Hematopoietic multipotent progenitor cell treated with erythropoietin and hydrocortisone succinate and interleukin-3 and kit ligand, for 6 days (in vitro differentiated cells): ENCODE results near the gene MALT1.

ENCODE experiments used
- DNase-seq: peaks from one replicate; pipeline ENCODE4 v3.0.0-alpha.2; 2015

The MALT1 gene

DNA sequence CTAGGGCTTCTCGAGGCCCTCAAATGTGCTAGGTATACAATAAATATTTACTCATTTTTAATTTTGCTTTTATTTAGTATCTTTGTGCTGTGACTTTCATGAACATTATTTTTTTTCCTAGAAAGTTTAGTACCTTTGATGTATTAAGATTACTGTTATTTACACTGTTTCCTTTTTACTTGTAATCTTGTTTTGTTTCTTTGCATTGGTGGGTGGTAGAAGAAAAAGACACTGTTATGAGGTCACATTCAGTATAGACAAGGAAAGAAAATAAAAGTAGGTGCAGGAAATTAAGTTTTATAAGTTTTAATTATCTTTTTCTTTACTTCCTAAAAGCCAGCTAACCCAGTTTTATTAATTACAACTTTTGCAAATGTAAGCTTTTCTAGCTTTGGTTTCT, 23.0 kb downstream of the MALT1 start:
- DNase-seq, result no peak

DNA sequence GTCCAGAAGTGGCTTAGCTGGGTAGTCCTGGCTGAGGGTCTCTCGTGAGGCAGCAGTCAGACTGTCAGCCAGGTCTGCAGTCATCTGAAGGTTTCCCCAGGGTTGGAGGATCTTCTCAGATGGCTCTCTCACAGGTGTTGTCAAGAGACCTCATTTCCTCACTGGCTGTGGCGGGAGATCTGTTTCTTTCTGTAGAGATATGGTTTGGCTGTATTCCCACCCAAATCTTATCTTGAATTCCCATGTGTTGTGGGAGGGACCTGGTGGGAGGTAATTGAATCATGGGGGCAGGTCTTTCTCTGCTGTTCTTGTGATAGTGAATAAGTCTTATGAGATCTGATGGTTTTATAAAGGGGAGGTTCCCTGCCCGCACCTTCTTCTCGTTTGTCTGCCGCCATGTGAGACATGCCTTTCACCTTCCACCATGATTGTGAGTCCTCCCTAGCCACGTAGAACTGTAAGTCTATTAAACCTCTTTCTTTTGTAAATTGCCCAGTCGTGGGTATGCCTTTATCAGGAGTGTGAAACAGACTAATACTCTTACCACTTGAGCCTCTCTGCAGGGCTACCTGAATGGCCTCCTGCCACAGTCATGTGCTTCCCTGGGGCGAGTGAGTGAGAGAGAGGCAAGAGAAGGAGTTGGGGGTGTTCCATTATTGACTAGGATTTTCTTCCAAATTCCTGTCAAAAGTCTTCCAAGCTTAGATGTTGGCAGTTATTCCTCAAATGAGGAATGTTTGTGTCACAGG, 23.6 kb downstream of the MALT1 start:
- DNase-seq, result peak; percentile 85

DNA sequence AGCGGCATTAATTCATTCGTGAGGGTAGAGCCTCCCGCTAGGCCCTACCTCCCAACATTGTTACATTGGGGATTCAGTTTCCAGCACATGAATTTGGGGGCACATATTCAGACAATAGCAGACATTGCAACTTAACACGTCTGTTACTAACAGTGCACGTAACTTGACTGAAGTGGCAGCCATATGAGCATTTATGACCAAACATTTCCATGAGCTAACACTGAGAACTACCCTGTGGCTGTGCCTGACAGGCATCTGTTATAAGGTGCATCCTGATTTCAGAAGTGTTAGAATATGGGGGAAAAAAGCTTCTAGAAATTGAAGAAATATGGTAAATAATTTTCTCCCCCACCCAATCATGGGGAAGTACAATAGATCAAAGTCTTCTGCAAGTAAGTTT, 24.5 kb downstream of the MALT1 start:
- no peak for DNase-seq

DNA sequence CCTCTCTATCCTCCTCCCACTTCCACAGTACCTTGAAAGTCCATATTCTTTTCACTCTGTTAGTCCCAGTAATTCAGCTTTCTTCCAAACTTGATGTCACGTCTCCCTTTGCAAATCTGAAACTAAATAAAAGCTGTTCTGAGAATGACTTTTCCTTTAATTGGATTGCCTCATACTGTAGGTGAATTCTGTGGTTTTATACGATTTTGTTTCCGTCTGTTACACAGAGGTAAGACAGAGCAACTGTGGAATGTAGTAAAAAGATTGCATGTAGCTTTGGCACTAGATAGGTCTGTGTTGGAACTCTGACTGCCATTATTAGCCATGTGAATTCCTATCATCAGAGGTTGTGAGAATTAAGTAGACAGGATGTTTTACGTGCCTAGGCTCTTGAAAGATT, 25.9 kb downstream of the MALT1 start:
- no peak for DNase-seq

DNA sequence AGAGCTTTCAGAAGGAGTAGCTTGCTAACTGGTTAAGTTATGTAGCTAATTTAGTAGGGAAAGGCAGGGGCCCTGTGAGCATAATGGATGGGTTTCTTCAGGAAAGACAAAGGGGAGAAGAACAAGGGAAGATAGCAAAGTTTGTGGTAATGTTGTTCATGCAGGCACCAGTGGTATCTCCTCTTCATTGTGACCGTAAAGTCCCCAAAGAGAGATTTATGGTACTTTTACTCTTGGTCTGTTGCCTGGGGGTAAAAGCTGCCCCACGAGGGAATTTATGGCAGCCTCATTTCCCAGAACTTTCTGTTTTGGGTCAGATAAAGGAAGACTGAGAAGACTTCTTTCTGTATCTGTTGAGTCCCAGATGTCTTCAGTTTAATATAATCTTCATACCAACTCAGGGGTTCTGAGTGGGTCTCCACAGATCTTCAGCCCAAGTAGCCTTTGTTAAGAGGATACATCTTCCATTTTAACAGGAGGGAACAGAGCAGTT, 27.5 kb downstream of the MALT1 start:
- peak; percentile 16 for DNase-seq

DNA sequence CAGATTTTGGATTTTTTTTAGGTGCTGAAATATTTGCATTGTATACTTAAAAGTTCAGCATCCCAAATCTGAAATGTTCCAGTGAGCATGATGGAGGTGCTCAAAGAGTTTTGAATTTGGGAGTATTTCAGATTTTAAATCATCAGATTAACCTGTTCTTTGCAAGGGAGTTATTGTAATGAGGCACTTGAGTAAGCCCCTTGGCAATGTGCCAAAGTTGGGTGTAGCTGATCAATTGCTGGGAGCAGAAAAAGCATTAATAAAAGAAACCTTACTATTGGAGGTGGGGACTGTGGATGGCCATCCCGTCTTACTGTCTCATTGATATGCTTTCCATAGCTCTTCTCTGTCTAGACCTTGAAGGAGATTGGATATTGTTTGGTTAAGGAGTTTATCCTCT, 28.3 kb downstream of the MALT1 start:
- peak; percentile 63 for DNase-seq

DNA sequence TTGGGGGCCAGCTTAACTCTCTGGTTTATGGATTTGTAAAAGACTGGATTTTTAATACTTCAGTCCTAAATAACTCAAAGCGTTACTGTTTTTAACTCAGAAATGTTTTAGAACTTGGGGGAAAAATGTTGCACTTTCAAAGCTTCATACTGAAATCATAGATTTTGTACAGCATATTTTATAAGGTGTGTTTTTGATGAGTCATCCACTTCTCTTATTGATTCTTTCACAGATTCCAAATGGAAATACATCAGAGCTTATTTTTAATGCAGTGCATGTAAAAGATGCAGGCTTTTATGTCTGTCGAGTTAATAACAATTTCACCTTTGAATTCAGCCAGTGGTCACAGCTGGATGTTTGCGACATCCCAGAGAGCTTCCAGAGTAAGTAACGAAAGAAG, 28.9 kb downstream of the MALT1 start:
- DNase-seq, result no peak

DNA sequence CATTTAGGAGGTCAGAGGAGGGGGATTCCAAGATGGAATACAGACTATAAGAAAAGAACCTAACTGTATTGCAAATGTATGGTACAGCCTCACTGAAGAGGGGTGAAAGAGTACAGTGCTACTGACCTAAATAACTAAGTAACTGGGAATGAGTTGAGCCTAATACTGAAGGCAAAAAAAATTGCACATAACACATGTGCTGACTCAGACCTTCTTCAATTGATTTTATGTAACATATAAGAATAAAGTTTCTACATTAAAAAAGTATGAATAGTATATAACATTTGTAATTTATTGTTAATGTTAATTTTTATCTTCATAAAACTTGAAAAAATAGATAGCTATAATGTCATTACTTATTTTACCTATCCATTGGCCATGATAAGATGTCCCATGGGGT, 41.7 kb downstream of the MALT1 start:
- no peak for DNase-seq

DNA sequence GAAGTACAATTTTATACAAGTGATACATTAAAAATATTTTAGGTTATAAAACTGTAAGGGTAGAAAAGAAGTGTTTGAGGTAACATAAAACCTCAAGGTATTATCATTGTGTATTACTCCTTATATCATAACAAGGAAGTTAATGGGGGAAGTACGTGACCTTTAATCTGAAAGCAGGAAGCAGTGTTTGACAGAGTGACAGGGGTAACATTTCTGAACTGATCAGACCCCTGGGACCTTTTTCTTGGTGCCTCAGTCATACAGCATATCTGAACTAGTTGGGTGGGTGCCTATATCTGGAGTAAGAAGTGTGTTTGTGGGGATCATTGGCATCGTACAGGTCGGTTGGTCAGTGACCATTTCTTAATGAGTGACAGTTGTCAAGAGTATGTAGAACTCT, 43.0 kb downstream of the MALT1 start:
- no peak for DNase-seq

DNA sequence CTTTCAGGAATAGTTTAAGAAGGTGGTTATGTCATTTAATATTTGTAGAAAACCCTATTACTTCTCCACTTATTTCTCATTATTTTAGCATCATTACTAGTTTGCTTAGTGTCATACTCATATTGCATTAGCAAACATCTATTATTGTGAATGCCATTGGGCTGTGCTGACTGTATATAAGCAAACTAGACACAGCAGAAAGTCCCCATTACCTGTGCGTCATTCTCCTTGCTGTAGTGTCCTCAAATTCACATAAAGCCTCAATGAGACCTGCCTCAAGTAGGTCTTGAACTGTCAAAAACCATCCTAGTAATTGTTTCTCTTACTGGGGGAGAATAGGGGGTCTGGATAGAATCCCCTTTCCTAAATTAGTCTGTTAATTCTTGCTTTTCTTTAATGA, 43.6 kb downstream of the MALT1 start:
- DNase-seq, result no peak

DNA sequence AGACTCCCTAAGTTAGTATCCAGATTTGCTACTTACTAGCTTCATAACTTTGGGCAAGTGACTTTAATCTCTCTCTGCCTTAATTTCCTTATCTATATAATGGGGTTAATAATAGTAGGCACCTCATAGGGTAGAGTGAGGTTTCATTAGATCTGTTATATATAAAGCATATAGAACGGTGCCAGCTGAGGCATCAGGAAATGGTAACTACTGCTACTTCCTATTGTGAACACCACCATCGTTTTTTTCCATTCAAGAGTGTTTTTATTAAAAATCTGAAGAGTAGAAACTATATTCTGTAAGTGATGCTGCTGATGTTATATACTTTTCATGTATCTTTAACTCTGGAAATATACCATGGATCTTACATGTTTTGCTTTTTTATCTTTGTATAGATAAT, 44.3 kb downstream of the MALT1 start:
- DNase-seq, result no peak

DNA sequence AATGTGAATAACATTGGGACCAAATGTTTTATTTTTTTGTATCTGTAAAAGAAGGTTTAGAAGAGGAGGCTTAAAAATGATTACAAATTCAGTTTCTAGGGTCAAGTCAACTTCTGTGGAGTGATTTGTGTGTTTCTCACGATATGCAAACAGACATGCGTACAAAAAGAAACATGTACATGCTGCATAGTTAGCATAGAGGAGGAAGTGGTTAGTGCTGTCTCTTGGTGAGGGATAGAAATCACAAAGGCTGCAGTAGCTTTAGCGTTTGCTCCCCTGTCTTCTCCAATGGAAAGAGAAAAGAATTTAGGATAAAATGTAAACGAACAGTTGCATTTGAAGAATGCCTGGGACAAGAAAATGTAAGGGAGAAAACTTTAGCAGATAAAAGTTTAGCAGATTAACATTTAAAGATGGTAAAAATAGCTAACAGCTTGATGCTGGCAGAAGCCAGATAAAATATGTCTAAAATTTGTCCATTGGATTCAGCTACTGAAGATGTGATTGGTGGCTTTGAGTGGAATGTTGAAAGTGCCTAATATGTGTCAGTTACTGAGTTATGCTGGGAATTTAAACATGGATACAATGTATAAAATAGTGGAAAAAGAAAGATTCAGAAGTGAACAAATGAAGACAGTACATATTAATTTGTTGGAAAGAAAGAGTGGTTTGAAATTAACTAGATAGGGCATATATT, 44.9 kb downstream of the MALT1 start:
- peak; percentile 26 for DNase-seq

DNA sequence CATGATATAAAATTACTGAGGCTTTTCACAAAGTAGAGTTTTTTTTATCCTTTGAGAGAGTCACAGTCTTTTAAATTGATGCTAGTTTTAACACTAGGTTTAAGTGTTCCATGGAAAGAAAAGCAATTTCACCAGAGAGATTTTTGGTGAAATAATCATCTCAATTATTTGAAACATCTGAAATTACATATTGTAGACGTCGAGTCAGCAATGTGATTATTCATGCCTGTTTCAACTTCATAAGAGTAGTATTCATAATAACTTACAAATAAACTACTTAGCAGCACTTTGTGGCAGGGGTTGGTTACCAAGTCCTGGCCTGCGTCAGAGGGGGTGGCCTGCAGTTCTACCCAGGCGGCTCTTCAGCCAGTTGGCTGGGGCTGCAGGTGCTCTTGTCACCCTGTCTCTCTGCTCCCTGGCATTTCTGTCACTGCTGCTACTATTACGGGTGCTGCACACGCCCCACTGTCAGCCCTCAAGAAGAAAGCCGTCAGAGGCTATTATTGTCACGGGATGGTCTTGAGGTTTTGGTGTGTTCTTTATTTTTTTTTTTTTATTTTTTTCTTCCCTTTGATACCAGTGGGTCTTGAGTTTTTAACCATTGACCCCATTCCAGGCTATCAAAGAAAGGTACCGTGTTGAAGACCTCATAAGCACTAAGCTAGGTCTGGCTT, 50.4 kb downstream of the MALT1 start:
- no peak for DNase-seq

DNA sequence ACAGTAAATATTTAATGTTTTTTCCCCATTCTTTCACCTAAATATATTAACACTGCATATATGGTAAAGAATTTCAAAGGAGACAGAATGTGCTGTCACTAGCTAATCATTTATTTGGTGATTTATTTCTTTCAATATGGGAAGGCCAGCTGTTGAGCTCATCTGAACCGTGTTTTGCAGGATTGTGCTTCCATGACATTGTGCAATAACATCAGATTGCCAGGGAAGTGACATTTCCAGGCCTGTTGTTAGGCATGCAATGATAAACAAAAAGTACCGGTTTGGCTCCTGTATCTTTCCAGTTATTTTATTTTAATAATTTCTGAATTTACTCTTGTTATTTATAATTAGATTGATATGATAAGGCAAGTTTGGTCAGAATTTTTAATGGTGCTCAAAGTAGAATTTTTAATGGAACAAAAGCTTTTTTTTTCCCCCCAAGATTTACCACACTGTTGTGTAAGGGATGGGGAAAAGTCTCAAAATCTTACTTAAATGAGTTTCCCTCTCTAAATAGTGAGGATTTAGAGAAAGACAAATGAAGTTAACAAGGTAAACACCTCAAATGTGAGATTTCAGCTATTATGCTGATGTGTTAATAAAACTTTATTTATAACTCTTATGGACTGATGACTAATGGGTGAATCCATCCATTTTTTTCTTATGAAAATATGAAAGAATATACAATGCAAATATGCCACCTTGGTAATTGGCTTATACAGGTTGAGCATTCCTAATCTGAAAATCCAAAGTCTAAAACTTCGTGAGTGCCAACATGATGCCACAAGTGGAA, 52.7 kb downstream of the MALT1 start:
- no peak for DNase-seq

DNA sequence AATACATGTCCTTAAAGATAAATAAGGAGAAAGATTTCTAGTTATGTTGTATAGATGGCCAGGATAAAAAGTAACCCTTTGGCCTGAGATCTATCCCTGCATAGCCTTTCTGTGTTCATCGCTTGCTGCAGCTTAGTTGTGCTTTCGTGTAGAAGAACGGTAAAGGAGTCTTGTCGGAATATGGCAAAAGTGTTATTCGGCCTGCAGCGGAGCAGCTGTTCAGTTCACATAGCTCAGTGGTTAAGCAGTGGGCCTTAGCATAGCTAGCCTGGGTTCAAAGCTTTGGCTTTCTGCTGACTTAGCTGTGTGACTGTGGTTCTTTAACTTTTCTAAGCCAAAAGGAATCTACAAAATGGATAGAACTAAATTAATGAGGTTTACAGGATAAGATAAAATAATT, 55.4 kb downstream of the MALT1 start:
- DNase-seq, result no peak

DNA sequence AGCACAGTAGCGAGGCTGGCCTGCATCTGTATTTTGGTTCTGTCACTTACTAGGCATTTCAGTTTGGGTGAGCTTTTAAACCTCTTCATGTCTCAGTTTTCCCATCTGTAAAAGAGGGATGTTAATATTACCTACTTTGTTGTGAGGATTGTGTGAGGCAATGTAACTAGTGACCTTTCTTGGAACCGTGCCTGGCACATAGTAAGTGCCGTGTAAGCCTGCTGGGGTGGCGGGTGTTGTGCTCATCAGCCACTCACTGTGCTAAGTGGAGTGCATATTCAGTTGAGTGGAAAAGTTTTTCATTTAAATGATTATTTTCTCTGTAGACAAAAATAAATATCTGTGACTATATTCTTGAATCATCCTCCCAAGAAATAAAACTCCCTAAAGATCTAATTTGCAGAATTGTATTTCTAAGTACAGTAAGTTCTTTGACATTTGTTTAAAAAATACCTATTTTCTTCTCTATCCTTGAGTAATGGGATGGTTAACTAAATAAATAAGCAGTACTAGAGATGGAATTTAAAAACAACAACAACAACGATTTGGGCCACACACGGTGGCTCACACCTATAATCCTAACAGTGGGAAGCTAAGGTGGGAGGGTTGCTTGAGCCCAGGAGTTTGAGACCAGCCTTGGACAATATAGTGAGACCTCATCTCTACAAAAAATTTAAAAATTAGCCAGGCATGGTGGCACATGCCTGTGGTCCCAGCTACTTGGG, 56.7 kb downstream of the MALT1 start:
- DNase-seq, result no peak

DNA sequence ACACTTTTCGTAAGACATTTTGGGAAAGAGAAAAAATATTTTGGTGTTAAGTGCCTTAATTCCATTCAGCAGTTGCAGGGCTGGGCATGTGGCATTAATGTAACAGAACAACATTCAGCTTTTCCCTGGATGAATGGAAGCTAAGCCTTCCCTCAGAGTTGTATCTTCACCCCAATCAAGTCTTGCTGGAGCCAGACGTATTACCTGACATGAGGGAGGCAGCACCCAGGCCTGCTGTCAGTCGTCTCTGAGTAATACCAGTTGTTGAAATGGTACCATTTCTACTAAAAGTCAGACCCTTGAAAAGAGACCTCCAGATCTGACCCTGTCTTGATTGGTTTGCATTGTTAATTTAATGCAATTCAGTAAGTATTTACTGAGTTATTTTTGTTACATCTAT, 57.5 kb downstream of the MALT1 start:
- no peak for DNase-seq

DNA sequence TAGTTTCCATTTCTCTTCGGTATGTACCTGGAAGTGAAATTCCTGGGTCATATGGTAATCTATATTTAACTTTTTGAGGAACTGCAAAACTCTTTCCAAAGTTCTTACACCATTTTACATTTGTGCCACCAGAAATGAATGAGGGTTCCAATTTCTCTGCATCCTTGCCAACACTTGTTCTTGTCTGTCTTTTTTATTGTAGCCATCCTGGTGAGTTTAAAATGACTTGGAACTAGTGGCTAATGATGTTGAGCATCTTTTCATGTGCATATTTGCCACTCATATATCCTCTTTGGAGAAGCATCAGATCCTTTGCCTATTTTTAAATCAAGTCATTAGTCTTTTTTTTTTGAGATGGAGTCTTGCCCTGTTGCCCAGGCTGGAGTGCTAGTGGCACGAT, 59.4 kb downstream of the MALT1 start:
- DNase-seq, result no peak

DNA sequence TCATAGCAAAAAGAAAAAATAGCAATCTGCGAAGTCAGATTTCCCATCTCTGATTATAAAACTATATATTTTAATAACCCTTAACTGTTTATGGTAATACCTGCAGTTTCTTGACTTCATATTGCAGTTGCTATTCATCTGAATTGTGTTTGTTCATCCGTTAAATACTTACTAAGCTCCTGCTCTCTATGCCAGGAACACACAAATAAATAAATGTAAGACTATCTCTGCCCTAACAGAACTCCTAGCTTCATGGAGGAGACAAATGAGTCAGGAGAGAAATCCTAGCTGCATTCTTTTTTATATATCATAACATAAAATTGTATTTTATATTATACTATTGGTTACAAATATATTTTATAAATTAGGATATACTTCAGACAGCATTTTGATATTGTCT, 61.2 kb downstream of the MALT1 start:
- DNase-seq, result no peak

DNA sequence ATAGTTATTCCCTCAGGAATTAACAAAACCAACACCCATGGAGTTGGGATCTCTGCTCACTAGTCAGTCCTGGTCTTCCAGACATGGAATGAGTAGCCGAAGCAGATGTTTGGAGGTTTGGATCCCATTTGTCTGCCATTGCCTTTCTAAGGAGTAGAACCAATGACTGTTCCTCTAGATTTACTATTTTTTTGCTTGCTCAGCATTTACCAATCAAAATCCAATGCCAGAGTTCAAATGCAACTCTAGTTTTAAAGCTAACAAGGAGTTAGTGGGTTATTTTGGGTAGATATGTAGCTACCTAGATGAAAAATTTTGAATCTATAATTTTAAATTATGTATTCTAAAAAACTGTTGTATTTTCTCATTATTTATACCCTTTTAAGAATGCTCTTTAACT, 62.6 kb downstream of the MALT1 start:
- DNase-seq, result no peak

DNA sequence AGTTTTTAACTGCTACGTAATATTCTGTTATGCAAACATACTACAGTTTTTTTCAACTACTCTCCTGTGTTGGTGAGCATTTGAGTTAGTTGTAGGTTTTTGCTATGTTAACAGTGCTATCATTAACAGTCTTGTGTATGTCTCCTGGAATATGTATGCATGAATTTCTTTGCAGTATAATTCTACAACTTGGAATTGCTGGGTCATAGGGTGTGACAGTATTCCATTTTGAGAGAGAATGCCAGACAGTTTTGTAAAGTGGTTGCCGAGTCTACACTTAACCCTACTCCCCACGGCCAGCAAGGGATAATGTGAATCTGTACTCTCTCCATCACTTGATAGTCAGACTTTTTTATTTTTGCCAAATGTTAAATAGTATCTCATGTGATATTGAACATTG, 67.1 kb downstream of the MALT1 start:
- DNase-seq, result no peak

DNA sequence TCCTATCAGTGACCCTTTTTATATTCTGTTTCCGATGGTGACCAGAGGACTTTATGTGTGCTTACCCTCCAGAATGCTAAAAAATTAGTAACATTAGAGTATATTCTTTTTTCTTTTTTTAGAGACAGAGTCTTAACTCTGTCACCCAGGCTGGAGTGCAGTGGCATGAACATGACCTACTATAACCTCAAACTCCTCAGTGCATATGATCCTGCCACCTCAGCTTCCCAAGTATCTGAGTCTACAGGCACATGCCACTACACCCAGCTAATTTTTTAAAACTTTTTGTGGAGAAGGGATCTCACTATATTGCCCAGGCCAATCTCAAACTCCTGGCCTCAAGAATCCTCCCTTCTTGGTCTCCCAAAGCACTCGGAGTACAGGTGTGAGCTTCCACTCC, 74.6 kb downstream of the MALT1 start:
- no peak for DNase-seq
